HG03432 (cell line): ENCODE data around the gene TEKT2.

Experiments
- ATAC-seq: cut with Tn5 transposase; IDR thresholded peaks from one replicate; pipeline ENCODE4 v1.9.1; 2021; ENCODE audit warnings: mild to moderate bottlenecking, moderate library complexity; ENCODE audit not compliant: unreplicated experiment

TEKT2 gene, protein sequence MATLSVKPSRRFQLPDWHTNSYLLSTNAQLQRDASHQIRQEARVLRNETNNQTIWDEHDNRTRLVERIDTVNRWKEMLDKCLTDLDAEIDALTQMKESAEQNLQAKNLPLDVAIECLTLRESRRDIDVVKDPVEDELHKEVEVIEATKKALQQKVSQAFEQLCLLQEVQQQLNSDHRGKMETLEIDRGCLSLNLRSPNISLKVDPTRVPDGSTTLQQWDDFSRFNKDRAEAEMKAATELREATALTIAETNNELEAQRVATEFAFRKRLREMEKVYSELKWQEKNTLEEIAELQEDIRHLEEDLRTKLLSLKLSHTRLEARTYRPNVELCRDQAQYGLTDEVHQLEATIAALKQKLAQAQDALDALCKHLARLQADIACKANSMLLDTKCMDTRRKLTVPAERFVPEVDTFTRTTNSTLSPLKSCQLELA

DNA sequence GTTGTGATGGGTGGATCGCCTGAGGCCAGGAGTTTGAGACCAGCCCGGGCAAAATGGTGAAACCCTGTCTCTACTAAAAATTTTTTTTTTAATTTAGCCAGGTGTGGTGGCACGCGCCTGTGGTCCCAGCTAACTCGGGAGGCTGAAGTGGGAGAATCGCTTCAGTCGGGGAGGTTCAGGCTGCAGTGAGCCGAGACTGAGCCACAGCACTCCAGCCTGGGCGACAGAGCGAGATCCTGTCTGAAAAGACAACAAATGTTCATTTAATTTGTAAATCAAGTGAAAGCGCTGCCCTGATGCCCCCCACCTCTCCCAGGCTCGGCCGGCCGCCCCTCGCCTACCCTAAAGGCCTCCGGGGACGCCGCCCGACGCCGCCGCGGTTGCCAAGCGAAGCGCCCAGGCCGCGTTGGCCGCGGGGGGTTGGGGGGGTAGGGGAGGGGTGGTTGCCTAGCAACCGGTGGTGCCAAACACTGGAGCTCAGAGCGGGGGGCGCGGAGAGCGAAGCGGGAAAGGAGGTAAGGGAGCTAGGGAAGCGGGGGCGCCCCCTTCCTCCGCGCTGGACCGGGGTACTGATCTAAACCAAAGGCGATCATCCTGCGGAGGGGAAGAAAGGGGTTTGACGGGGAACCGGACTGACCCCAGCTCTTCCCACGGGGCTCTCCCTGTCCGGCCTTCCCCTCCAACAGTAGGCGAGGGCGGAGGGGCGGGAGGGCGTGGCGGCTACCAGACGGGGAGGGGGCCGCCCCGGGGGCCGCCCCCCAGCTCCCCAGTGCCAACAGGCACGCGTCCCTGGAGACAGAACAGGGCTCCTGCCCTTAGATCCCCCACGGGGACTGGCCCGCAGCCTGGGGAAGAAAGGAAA, at the start of gene TEKT2:
Gene TEKT2, plus strand, starts transcription at position 460 of the 862 bp plus-strand sequence. CDS start 828 bp downstream, outside the sequence.
- ATAC-seq, result no peak

DNA sequence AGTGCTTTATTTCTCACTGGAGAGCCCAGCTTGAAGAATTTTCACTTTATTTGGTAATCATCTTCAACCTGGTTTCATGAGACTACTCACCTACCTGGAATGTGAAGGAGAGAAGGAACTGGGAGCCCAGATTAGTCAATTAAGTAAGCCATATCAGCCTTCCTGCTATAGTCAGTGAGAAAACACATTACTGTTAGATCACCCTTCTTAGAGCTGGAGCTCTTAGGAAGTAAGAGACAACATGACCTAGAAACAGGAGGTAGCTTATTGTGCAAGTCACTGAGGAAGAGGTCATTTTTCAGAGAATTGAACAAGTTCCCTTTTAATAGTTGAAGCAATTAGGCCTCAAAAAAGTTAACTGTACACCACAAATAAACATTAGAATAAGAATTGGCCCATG, 49.2 kb upstream of the TEKT2 start:
- ATAC-seq, result no peak

DNA sequence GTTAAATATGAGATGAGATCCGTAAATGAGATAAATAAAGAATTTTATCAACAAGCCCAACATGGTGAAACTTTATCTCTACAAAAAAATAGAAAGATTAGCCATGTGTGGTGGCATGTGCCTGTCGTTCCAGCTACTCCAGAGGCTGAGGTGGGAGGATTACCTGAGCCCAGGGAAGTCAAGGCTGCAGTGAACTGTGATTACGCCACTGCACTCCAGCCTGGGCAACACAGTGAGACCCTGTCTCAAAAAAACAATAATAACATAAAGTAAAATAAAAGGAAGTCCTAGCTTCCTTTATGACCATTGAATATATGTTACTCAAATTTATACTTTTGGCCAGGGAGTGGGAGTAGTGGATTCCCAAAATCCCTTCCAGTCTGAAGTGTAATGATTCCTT, 48.7 kb upstream of the TEKT2 start:
- ATAC-seq, result no peak

DNA sequence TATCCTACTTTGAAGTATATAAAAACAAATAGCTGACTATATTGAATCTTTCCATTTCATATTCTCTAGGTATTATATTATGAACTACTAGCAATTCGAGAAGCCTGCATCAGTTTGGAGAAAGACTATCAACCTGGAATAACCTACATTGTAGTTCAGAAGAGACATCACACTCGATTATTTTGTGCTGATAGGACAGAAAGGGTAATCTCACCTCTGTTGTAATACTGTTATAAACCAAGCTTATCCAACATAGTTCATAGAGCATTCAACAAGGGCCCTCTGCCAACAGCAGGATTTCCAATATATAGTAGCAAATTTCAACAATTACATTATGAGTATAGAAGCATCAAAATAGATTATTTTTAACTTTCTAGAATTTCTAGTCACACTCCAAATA, 43.7 kb upstream of the TEKT2 start:
- ATAC-seq, result no peak

DNA sequence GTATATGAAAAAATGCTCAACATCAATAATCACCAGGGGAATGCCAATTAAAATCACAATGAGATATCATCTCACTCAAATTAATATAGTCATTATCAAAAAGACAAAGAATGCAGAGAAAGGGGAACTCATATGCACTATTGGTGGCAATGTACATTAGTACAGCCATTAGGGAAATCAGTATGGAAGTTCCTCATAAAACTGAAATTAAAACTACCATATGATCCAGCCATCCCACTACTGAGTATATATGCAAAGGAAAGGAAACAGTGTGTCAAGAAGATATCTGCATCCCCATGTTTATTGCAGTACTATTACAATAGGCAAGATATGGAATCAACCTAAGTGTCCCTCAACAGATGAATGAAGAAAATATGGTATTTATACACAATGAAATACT, 32.1 kb upstream of the TEKT2 start:
- no peak for ATAC-seq

DNA sequence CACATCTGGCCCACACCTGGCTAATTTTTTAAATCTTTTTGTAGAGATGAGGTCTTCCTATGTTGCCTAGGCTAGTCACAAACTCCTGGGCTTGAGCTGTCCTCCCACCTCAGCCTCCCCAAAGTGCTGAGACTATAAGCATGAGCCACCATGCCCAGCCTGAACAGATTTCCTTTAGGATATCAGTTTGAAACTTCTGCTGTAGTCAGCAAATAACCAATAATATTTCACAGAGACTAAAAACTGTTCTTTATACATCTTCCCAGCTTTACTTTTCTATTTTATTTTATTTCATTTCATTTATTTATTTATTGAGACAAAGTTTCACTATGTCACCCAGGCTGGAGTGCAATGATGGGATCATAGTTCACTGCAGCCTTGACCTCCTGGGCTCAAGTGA, 29.9 kb upstream of the TEKT2 start:
- ATAC-seq, result no peak

DNA sequence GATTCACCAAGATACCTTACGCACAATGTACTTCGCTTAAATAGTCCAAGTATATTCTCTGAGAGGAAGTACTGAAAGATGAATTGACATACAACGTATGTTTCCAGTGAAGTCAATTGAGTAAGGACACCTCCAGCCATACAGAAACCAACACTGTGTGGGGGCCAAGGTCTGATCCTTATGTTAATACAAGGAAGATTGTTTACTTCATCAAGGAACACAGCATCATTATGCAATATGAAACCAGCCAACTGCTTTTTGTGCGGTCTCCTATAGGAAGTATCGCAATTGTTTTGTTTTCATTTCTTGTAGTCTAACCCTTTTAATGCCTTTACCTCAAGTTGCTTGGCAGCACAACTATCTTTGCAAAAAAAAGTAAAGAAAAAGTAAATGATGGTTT, 28.2 kb upstream of the TEKT2 start:
- no peak for ATAC-seq

DNA sequence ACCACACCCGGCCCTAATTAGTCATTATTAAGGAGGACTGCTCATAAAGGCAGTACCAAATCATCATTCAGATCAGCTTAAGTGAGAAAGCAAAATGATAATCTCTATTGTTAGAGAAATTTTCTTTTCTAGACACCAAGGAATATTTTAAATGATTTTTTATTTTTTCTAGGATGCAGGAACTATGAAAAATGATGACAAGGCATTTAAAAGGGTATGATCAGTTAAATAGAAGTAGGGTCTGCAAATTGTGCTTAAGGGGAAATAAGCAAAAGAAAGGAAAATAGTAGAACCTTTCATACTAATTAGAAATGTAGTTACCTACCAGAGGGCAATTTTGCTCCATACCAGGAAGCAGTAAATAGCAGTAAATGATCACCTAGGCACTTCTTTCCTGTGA, 21.6 kb upstream of the TEKT2 start:
- no peak for ATAC-seq

DNA sequence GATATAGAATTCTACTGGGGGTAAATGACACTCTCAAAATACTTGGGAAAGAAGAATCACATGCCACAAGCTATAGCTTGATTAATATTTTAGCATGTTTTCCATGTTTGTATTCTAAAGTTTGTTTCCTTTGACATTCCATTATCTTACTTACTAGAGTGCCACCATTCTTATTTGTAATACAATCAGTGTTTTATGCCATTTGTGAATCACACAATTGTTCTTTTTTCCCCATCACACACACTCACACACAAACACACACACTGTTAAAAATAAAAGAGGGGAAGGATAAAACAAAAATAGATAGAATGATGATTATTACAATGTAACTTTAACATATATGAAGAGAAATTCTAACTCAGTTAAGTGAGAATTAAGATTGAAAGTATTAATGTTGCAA, 16.0 kb upstream of the TEKT2 start:
- no peak for ATAC-seq

DNA sequence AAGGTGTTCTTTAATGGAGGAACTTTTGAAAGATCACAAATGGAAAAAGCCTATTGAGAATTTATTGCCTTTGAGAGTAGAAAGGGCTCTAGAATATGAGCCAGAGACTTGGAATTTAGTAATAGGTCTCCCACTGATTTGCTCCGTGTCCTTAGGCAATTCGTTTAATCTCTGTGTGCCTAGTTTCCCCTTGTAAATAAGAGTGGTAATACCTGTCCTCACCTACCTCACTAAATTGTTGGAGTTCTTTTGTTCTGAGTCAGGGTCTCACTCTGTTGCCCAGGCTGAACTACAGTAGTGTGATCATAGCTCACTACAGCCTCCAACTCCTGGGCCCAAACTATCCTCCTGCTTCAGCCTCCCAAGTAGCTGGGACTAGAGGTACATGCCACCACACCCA, 15.0 kb upstream of the TEKT2 start:
- ATAC-seq, result no peak

DNA sequence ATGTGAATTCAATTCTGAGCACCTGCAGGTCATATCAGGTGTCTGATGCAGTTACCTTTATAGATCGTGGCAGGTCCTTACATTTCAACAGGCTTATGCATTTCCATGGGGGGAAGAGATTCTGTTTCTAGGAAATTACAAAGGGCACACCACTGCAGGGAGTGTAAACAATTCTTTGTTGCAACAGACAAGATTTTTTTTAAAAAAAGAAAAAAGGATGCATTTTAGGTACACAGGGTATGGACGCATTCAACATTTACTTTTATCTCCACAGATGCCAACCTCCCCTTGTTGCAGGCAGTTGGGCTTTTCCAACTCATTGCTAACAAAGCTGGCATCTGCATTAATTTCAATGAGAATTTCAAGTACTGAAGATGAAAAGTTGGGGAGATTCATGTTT, 13.5 kb upstream of the TEKT2 start:
- no peak for ATAC-seq

DNA sequence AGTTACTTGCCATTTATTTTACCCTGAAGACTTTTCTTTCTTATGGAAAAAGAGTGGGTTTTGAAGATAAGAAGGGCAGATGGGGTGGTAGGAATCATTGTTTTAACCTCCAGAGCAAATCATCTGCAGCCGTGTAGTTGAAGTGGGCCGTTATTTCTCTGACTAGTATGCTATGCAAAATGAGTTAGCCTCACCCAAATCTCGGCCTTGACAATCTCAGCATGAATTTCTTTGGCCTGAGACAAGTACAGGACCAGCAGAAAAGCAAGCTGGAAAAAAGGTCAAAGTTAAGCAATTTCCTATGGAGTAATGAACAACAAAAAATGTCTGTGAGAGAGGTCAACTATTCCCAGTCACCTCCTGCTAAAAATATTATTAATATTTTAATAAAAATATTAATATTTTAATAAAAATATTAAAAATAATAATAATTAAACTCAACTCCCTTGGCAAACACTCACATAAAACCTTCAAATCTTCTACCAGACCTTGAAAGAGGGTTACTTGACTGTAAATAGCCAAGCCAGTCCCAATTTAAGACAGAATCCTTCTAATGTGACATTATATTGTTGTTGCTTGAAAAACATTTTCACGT, 6.8 kb upstream of the TEKT2 start:
- no peak for ATAC-seq

DNA sequence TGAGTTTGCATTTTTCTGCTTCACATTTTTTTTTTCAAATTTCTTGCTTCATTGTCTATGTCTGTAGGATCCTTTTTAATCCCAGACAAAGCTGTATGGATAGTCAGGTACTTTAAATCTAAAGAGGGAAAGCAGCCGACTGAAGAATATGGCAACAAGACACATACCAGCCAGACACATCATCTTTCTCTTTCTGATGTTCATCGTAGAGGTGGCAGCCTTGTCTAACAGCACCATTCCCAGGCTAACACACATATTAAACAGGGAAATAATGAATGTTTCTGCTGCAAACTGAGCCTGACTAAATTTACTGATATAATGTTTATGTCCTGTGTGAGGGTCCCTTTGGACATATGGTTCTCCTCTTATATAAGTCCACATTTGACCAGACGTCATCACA, 3.7 kb upstream of the TEKT2 start:
- ATAC-seq, result no peak

DNA sequence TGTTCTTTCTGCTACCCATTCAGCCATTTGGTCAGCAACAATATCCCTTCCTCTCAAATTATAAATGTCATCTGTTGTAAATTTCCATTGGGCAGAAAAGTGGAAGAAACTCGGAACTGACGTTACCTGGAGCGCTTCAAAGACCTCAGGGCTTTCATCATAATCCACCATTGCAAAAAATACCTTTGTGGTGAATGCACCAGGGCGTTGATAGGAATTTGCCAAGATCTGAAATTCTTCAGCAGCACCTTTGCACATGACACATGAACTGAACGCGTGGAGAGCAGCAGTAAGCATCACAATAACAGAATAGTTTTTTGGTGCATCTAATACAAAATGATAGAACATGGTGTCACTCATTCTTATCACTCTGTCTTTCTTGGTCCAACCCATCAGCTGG, 3.1 kb upstream of the TEKT2 start:
- no peak for ATAC-seq

DNA sequence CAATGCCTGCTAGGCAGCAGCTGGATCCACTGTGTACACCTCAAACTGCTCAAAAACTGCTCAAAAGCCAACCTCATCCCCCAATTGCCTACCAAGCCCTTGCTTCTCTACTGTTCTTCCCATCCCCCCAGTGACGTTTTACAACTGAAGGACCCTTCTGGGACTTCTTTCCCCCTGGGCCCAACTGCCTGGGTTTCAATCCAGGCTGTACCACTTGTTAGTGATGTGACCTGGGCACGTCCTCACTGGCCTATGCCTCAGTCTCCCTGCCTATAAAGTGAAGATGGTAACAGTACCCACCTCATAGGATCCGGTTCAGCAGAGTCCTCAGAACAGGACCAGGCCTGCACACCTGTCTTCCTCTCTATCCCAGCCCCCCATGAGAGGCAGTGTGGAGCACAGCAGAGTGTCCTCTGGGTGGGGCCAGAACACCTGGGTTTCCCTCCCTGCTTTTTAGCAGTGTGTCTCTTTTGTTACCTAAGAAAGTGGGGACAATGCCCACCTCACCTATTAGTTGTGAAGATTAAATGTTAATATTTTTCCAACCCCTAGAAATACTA, 1.9 kb upstream of the TEKT2 start:
- no peak for ATAC-seq

DNA sequence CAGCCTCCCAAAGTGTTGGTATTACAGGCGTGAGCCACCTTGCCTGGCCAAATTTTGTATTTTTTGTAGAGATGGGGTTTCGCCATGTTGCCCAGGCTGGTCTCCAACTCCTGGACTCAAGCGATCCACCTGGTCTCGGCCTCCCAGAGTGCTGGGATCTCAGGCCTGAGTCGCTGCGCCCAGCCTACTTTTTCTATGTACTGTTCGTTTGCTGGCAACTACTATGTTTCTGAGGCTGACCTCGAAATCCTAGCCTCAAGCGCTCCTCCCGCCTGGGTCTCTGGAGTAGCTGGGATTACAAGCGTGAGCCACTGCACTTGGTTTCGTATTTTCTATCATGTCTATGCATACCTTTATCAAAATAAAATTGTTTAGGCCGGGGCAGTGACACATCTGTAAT, 675 bp upstream of the TEKT2 start:
- ATAC-seq, result no peak

DNA sequence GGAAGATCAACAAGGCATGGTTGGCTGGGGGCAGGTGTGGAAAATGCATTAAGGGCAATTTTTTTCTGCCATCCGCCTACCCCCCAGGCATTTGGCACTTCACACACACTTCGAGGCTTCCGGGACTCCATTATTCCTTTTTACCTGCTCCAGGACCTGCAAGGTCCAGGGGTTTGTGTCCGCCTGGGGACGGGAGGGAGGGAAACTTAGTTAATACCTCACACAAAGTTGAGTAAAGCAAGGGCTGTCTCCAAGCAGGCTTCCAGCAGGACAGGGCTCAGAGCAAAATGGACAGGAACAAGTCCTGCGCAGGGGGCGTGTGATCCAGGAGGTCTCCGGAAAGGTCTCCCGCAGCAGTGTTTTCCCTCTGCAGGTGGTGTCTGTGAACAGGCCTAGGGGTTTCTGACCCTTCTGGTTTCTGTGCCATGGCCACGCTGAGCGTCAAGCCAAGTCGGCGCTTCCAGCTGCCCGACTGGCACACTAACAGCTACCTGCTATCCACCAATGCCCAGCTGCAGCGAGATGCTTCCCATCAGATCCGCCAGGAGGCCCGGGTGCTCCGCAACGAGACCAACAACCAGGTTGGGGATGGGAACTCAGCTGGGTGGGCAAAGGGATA, 712 bp downstream of the TEKT2 start:
- no peak for ATAC-seq

DNA sequence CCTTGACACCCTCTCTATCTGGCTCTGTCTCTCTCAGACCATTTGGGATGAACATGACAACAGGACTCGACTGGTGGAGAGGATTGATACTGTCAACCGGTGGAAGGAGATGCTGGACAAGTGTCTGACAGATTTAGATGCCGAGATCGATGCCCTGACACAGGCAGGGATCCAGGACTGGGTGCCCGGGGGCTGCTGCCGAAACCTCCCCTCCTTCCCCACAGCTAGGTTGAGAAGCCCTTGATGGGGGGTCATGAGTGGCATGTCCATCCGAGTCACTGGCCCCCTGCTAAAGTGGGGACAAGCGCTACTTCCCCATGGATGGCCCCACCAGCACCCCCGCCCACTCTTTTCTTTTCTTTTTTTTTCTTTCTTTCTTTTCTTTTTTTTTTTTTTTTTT, 1.2 kb downstream of the TEKT2 start:
- ATAC-seq, result no peak

DNA sequence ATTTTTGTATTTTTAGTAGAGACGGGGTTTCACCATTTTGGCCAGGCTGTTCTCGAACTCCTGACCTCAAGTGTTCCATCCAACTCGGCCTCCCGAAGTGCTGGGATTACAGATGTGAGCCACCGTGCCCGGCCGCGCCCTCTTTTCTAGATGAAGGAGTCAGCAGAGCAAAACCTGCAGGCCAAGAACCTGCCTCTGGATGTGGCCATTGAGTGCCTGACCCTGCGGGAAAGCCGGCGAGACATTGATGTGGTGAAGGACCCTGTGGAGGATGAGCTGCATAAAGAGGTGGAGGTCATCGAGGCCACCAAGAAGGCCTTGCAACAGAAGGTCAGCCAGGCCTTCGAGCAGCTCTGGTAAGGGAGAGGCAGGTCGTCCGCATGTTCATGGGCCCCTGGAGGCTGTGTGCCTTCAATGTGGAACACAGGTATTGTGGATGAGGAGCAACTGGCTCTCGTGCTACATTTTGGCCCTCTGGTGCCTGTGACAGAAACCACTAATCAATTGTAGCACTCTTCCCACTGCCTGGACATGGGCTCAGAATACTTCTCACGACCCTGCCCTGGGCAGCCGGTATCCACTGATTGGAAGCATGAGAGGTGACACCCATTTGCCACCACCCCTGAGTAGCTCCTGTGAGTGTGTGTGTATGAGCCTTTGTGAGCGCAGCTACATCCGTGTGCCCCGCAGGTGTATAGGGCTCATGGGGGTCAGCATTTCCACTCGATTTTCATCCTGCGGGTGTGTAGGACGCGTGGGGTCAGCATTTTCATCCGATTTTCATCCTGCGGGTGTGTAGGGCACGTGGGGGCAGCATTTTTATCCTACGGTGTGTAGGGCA, 2.0 kb downstream of the TEKT2 start:
- ATAC-seq, result no peak
